ENCODE results near the gene DUSP10.

The DUSP10 gene

DNA sequence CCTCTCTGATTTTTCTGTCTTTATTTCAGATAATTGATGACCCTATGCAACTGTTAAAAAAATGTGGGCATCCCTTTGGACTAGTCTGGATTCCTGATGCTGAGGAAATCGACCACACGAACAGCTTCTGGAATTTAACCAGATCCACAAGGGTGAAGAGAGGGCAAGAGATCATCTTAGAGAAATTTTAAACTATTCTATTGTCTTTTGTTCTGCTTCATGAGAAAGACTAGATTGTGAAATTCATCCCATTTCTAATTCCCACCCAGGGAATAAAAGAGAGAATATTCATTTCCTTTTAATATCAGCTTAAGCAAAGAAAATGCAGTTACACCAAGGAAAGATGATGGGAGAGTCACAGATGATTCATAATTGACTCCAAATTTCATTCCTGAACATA is 71.8 kb downstream of the DUSP10 start:
- no peak for TF ChIP-seq ZNF274 (IDR thresholded peaks at IDR 0.05; ENCODE audit: low read depth, low read length)
- no peak overlapping the region for H3K4me3 ChIP-seq (ENCODE audit: low read length)

- no peak for TF ChIP-seq ZNF274 (IDR thresholded peaks at IDR 0.05; ENCODE audit: low read depth, low read length)
- no peak overlapping the region for H3K4me3 ChIP-seq (ENCODE audit: low read length)
These were observed 72.4 kb downstream of the DUSP10 start for GRCh38 chr1:221669441-221669840.

DNA sequence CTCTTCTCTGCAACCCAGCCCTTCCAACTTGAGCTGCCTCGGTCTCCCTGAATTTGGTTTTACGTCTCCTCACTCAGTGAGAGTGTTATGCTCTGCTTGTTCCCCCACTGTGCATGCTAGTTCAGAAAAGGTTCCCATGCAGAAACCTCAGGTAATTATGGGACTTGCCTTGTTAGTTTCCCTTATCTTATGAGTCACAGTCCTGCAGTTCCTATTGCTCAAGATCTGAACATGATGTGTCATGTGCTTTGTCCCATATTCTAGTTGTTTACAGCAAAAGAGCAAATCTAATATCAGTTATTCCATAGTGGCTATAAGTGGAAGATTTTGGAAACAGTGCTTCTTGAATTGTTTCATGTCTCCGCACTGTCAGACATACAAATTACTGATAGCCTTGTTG is 74.4 kb downstream of the DUSP10 start:
- no peak for TF ChIP-seq ZNF274 (IDR thresholded peaks at IDR 0.05; ENCODE audit: low read depth, low read length)

GRCh38 chr1:221664253-221664652 is 77.6 kb downstream of the DUSP10 start:
- no peak overlapping the region for H3K4me3 ChIP-seq (ENCODE audit: low read length)
- TF ChIP-seq ZNF274 (IDR thresholded peaks at IDR 0.05; ENCODE audit: low read depth, low read length): no peak

More for the DNA sequence above, 74.4 kb downstream of the DUSP10 start:
- H3K4me3 ChIP-seq (ENCODE audit: low read length): no peak overlapping the region

- no peak for TF ChIP-seq ZNF274 (IDR thresholded peaks at IDR 0.05; ENCODE audit: low read depth, low read length)
- no peak overlapping the region for H3K4me3 ChIP-seq (ENCODE audit: low read length)
These were observed 78.6 kb downstream of the DUSP10 start for GRCh38 chr1:221663321-221663720.

GRCh38 chr1:221655766-221656305 is 86.1 kb downstream of the DUSP10 start:
- no peak overlapping the region for H3K4me3 ChIP-seq (ENCODE audit: low read length)
- no peak for TF ChIP-seq ZNF274 (IDR thresholded peaks at IDR 0.05; ENCODE audit: low read depth, low read length)

All from GM08714 (cell line).